Activated CD8-positive, alpha-beta memory T cell treated with anti-CD3 and anti-CD28 coated beads for 24 hours (primary cell): Measurements from ENCODE around the gene COQ2.
"Not testable (repeated sequence)": the region's sequence is repeated elsewhere in the genome, so short reads cannot be mapped to it uniquely, and the experiment has no call there.

ENCODE experiments used
- DNase-seq: peaks from one replicate; pipeline ENCODE4 v3.0.0-alpha.2; 2020

The COQ2 gene, protein sequence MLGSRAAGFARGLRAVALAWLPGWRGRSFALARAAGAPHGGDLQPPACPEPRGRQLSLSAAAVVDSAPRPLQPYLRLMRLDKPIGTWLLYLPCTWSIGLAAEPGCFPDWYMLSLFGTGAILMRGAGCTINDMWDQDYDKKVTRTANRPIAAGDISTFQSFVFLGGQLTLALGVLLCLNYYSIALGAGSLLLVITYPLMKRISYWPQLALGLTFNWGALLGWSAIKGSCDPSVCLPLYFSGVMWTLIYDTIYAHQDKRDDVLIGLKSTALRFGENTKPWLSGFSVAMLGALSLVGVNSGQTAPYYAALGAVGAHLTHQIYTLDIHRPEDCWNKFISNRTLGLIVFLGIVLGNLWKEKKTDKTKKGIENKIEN

DNA sequence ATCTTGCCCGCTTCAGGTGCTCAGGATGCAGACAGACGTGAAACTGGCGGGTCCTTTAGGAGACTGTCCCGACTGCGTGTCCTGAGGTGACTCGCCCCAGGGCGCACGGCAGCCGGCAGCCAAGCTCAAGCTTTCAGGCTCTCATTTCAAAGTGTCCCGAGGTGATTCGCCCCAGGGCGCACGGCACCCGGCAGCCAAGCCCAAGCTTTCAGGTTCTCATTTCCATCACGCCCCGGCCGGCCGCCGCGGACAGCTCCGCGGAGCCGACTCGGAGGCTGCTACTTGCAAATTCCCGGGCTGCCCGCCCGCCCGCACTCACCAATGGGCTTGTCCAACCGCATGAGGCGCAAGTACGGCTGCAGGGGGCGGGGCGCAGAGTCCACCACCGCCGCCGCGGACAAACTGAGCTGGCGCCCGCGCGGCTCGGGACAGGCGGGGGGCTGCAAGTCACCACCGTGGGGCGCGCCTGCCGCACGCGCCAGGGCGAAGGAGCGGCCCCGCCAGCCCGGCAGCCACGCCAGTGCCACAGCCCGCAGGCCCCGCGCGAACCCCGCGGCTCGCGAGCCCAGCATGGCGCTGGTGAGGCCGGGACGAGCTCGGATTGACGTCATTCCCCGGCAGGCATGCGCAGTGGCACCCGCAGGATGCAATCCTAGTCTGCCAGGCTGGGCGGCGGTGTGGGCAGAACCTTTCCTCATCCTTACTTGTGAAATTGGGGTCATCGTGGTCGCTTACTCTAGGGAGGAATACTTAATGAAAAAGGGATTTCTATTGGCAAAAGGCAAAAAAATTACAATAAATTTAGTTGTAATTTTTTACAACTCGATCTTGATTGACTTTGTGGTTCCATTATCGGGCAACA, at the start of gene COQ2:
TSS of gene COQ2 (minus strand) at position 606 of the 862 bp plus-strand sequence. CDS start at position 572, 34 bp downstream.
- DNase-seq, result peak; percentile 98

DNA sequence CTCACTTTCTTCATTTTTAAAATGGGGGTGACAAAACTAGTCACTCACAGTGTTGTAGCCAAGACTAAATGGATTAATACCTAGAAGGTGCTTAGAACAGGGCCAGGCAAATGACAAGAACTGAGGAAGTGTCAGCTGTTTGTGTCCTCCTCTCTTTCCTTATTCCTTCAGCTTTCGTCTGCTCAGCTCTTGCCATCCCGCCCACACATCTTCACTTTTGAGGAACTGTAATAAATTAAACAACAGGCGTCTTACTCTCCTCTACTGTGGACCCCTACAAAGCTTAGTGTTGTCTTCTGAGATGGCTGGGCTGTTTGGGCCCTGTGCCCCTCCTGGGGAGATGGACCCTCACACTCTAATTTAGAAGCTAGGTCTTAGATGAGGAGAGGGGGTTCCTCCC, 47.4 kb upstream of the COQ2 start:
- no peak for DNase-seq

DNA sequence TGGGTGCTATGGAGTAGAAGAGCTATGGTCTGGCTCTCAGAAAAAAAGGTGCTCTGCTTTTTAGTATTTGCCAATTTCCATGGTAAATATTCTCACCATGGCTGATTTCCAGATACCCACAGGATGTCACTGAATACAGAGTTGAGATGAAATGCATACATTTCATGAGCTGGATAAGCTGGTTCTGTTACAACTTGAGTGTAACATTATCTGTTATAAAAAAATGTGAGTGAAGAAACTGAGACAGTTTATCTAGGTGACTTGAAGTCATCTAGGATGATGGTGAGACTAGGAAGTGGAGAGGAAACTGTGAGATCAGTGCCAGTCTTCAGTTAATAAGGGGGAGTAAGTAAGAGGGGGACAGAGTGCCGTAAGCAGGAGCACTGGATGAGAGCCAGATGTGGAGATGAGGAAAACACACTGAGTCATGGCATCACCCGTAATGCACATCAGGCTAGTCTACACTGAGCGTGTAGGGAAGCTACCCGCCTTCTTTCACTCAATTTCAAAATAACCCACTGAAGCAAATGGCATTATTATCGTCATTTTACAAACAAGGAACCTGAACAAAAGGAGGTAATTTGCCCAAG, 45.0 kb upstream of the COQ2 start:
- DNase-seq, result no peak

DNA sequence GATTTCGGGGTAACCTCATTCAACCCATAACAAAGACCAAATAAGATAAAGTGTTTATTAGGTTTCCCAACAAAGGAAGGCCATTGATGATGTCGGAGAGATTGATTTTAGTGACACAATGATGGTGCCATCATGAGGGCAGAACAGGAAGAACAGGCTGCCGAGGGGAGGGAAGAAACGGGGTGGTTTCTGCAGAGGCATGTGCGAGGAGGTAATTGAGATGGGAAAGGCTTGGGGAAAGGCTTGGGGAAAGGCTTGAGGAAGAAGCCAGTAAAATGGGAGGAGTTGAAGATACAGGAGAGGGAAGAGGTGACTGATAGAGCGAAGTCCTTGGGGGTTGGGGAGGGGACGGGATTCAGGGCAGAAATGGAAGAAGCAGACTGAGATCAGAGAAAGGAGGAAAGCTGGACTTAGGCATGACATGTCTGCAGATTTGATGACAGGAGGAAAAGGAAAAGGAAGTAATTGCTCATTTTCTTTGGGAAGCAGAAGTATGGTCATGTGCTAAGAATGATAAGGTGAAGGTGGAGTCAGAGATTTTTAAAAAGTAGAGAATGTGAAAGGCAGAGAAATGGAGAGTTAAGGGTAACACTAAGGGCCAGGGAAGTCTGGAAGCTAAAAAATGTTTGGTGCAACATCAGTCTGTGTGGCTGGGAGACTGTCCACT, 44.1 kb upstream of the COQ2 start:
- no peak for DNase-seq

DNA sequence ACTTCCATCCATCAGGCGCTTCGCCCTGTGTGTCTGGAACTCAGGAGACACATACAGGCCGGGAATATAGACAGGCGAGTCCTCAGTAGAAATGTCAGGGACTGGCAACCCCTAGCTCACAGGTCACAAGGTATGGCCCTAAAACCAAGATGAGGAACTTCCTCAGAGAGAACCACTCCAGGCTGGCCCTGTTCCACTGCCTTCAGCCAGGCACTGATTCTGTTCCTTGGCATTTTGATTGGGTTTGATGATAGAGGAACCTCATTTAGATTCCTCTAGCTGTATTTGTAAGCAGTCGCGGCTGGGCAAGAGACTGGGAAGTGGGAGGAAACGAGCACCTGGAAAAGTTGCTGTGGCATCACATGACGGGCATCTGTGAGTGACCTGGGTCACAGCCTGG, 41.9 kb upstream of the COQ2 start:
- DNase-seq, result no peak

DNA sequence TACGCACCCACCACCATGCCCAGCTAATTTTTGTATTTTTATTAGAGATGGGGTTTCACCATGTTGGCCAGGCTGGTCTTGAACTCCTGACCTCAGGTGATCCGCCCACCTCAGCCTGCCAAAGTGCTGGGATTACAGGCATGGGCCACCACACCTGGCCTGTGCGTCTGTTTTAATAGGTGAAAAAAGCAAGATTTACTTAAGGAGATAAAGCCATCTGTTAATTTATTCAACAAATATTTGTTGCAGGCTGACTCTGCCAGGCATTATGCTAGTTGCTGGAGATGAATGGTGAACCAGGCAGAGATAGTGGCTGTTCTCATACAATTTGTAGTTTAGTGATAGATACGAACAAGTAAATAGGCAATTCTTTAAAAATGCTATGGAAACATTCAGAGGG, 40.7 kb upstream of the COQ2 start:
- not testable (repeated sequence) for DNase-seq

DNA sequence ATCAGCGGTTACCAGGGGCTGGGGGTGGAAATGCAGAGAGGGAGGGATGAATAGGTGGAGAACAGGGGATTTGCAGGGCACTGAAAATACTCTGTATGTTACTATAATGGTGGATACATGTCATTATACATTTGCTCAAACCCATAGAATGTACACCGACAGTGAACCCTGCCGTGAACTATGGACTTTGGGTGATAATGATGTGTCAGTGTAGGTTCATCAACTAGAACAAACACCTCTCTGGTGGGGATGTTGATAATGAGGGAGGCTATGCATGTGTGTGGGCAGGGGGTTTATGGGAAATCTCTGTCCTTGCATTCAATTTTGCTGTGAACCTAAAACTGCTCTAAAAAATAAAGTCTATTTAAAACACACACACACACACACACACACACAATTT, 38.5 kb upstream of the COQ2 start:
- DNase-seq, result no peak

DNA sequence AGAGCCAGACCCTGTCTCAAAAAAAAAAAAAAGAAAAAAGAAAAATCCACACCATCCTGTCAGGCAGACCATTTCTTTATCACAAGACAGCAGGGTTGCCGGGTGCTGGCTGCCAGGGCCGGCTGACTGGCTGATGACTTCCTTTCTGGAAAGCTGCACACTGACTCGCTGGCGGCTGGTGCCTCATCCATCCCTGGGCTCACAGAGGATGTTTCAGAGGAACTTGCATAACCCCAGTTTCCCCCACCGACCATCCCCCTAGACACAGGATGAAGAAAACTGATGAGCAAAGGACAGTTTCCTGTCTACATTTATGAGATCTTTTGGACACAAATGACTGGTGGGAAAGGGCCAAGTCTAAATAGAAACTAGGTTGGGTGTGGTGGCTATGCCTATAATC, 36.0 kb upstream of the COQ2 start:
- no peak for DNase-seq

DNA sequence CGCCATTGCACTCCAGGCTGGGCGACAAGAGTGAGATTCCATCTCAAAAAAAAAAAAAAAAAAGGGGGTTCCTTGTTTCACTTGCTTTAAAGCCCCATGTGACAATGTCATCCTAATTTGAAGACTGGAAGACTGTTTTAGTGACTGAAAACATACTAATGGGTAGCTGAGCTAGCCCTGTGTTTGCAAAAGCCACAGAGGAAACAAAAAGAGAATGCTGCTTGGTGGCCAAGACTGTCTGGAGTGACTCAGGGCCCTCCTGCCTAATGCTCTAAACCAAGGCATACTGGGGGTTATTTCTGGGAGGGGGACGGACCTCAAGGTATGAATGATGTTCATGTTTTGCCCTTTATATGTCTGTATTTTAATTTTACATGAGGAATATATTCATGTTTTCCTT, 34.1 kb upstream of the COQ2 start:
- DNase-seq, result no peak

DNA sequence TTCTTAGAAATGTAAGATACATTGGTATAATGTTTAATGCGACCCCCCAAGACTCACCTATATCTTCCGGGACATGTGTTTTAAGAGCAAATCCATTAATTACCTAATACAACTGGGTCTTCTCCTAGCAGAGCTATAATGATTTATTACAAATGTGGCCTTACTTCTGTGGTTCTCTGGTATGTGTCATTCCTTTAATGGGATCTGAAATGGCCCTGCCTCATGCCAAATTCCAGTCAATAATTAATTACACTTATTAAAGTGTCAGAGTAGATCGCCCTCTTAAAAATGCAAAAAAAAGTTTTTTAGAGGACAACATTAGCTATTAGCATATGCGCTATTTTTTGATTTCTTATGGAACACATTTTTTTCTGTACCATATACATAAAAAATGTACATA, 33.1 kb upstream of the COQ2 start:
- no peak for DNase-seq

DNA sequence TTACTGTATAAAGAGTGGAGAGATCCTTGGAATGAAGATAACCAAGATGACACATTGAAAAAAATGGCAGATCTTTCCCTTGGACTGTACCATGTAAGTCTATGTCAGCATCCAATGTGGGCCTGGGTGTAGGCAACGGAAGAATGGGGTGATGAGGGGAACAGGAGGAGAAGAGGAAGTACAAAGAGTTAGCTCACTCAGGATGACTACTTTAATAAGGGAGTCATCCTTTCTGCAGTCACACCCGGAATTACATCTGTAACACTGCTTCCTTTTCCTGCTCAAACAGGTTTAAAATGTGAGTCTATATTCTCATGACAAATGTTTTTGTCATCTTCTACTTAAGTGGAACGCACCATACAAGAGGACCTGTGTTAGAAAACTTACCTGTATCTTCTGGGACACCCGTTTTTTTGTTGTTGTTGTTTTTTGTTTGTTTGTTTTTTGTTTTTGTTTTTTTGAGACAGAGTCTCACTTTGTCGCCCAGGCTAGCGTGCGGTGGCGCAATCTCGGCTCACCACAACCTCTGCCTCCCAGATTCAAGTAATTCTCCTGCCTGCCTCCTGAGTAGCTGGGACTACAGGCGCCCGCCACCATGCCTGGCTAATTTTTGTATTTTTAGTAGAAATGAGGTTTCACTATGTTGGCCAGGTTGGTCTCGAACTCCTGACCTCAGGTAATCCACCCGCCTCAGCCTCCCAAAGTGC, 32.0 kb upstream of the COQ2 start:
- no peak for DNase-seq

DNA sequence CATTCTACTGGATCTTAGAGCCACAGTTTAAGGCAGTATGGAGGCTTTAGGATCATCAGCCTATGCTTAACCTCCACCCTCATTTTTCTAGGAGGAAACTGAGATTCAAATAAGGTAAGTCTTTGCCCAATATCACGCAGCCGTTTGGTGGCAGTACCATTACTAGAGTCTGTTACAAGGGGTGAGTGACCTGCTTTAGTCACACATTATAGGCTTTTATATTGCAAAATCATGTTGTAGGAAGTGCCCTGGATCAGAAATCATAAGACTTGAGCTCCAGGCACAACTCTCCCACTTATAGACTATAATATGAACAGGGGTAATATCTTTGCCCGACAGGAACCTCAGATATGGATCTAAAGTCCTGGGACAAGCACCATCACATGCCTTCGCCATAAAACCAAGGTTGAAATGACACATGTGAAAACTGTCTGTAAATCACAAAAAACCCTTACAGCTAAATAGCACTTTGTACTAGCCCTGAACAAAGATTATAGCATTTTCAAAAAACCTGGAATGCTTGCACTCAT, 30.8 kb upstream of the COQ2 start:
- no peak for DNase-seq

DNA sequence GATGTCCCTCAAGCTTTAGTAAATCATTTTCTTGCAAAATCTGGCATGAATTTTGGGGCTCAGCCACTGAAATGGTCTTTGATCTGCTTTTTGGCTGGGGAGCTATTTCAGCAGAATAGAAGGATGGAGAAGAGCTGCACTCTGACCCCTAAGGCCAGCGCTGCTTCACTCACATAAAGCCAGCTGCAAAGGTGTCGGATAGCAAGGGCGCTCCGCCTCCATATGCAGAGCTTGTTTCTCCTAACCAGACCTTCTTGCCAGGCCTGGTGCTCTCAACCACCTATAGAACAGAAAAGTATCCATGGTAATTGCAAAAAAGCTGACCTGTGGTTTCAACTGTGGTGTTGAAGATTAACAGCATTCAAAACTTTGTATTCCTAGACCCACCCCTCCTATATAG, 24.1 kb upstream of the COQ2 start:
- DNase-seq, result no peak

DNA sequence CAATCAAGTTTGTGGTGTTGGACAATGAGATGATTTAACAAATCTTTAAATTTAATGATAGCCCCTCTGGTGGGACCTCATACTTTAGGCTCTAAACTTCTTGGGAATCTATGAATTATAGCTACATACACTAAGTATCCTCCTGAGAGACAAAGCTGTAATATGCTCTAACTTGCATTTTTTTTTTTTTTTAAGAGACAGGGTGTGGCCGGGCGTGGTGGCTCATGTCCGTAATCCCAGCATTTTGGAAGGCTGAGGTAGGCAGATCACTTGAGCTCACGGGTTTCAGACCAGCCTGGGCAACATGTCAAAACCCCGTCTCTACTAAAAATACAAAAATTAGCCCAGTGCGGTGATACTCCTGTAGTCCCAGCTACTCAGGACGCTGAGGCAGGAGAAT, 23.3 kb upstream of the COQ2 start:
- DNase-seq, result no peak

DNA sequence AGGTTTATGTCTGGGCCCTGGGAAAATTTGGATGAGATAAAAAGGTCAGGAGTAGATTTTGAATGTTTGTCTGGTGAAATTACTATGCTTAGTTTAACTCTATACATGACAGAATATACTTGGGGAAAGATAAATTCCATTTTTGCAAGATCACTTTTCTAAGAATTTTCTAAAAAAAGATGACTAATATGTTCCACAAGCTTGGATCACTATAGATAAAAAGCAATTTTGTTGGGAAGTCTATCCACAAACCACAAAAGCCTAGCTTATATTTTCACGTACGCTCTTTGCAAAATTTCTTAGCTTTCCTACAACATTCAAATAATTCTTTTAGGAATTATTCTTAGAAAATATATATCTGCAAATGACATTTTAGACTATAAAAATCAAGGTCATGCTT, 20.6 kb upstream of the COQ2 start:
- no peak for DNase-seq

DNA sequence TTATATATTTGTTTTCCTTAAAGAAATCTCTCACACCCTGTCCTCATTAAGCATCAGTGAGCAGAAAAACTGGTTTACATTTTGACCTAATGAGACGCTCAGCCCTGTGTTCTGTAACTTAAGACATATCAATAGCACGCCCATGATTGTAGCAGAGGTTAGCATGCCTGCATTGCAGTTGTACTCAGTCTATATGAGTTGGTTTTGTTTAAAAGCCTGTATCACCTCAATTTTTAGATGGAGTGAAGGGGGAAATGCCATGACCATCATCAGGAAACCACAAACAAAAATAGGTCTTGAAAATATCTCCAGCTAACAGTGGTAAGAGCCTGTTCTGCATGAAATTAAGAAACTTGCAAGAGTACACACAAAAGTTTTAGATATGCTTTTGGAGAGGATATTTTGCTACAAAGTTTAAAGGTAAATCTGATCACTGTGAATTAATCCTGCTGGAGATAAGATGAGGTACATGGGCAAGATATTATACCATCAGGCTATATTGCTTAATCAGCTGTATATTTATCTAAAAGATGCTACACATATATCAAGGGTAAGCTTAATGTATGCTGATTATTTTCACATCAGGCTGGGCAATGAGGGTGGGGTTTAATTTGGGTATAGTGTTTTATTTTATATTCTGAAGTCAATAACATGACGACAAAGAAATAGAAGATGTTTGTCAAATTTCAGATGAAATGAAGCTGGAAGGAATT, 13.1 kb upstream of the COQ2 start:
- DNase-seq, result no peak

DNA sequence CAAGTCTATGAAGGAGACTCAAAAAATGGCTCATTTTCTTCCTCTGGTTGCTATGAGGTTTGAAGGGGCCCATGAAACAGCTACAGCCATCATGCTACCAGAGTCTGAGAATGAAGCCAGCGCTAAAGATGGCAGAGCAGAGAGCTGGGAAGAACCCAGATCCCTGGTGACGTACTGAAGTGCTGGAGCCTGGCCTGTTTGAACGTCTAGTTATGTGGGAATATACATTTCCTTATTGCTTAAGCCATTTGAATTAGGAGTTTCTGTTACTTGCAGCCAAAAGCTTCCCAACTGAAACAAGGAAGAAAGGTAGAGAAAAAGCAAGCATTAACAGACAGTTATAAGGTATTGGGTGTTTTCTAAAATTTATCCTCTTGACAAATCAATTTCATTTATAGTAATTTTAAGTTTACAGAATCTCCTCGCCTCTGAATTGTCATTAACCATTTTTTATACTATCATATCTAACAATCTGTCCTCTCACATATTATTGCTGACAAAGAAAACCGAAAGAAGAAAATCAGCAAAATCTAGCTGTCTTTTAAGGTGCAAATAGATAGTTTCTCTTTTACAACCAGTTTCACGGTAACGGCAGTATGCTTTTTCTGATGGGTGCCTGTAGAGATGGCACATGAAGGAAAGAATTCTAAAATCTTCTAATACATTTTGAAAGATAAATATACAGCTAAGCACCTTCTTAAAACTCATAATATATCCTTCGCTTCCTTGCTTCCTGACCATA, 8.9 kb upstream of the COQ2 start:
- no peak for DNase-seq

DNA sequence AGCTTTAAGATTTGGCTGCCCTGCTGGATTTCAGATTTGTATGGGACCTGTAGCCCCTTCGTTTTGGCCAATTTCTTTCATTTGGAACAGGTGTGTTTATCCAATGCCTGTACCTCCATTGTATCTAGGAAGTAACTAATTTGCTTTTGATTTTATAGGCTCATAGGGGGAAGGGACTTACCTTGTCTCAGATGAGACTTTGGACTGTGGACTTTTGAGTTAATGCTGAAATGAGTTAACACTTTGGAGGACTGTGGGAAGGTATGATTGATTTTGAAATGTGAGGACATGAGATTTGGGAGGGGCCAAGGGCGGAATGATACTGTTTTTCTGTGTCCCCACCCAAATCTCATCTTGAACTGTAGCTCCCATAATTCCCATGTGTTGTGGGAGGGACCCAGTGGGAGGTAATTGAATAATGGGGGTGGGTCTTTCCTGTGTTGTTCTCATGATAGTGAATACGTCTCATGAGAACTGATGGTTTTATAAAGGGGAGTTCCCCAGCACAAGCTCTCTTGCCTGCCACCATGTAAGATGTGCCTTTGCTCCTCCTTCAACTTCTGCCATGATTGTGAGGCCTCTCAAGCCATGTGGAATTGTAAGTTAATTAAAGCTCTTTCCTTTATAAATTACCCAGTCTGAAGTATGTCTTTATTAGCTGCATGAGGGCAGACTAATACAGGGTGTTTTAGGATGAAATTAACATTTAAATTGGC, 5.6 kb upstream of the COQ2 start:
- not testable (repeated sequence) for DNase-seq

DNA sequence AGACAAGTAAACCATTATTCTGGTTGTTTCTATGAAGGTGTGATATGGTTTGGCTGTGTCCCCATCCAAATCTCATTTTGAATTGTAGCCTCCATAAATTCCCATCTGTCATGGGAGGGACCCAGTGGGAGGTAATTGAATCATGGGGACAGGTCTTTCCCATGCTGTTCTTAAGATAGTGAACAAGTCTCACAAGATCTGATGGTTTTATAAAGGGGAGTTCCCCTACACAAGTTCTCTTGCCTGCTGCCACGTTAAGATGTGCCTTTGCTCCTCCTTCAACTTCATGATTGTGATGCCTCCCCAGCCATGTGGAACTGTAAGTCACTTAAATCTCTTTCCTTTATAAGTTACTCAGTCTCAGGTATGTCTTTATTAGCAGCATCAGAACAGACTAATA, 3.8 kb upstream of the COQ2 start:
- not testable (repeated sequence) for DNase-seq

DNA sequence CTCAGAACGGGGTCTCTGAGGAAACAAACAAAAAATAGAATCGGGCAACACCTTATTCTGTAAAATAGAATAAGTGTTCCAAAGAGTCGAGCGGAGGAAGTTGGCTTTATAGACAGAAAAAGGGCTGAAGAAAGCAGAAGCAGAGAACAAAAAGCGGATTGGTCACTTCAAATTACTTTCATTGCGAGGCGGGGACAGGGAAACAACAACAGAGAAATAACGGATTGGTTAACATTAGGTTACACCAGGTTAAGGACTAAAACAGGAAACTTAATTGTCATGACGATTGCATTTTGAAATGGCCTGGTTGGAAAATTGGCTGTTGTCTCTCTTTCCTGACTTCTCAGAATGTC, 433 bp upstream of the COQ2 start:
- no peak for DNase-seq
